Panc1 (cell line): Measurements from ENCODE around the gene PHTF2.
A peak's percentile ranks its signal among the peaks of the same experiment; 100 is the strongest.

Source experiments
- POLR2AphosphoS5 ChIP-seq: IDR thresholded peaks from 2 replicates; pipeline ENCODE4 v1.6.1; 2012; ENCODE audit warnings: mild to moderate bottlenecking, low read depth, low read length, moderate library complexity
- SIN3A ChIP-seq: IDR thresholded peaks from 2 replicates; pipeline ENCODE4 v1.6.1; 2012; ENCODE audit warnings: low read depth, mild to moderate bottlenecking, low read length, moderate library complexity, borderline replicate concordance; ENCODE audit not compliant: insufficient read depth
- TCF7L2 ChIP-seq: IDR thresholded peaks from 2 replicates; pipeline ENCODE4 v1.6.1; 2011; ENCODE audit warnings: mild to moderate bottlenecking, low read depth, low read length, inconsistent platforms
- TF ChIP-seq, protein P1 (sequence below): fragments of 450-650 bp; IDR thresholded peaks from 2 replicates; pipeline ENCODE4 v1.5.1; 2017; ENCODE audit warnings: mild to moderate bottlenecking
- TF ChIP-seq, protein P2 (sequence below), 2 experiments: IDR thresholded peaks; 2 replicates each; pipeline ENCODE4 v1.6.1; 2011 to 2012; ENCODE audit warnings: low read depth in 2 of 2, control low read depth in 1 of 2, low read length in 1 of 2, mild to moderate bottlenecking in 1 of 2, moderate library complexity in 1 of 2; ENCODE audit not compliant: insufficient read depth in 1 of 2

DNA sequence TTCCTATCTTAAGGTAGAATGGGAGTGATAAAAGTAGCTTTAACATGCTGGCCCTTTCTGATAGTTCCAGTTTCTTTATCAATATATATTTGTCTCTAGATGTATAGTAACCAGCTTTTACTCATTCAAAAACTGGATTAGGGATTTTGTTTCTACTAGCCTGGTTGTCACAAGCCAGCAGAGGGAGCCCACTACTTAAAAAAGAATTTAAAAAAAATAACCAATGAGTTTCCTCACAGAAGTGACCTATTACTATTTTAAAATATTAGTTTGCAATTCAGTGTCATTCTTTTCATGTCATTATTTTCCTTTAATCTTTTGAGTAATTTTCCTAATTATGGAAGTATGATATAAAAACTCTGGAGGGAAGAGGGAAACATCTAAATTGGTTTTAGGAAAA, 142.1 kb downstream of the PHTF2 start:
- TF ChIP-seq, protein P1, sequence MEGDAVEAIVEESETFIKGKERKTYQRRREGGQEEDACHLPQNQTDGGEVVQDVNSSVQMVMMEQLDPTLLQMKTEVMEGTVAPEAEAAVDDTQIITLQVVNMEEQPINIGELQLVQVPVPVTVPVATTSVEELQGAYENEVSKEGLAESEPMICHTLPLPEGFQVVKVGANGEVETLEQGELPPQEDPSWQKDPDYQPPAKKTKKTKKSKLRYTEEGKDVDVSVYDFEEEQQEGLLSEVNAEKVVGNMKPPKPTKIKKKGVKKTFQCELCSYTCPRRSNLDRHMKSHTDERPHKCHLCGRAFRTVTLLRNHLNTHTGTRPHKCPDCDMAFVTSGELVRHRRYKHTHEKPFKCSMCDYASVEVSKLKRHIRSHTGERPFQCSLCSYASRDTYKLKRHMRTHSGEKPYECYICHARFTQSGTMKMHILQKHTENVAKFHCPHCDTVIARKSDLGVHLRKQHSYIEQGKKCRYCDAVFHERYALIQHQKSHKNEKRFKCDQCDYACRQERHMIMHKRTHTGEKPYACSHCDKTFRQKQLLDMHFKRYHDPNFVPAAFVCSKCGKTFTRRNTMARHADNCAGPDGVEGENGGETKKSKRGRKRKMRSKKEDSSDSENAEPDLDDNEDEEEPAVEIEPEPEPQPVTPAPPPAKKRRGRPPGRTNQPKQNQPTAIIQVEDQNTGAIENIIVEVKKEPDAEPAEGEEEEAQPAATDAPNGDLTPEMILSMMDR: peak; percentile 72; the same call in 1 of the 2 replicates
- no peak for TF ChIP-seq TCF7L2
- TF ChIP-seq, protein P2, sequence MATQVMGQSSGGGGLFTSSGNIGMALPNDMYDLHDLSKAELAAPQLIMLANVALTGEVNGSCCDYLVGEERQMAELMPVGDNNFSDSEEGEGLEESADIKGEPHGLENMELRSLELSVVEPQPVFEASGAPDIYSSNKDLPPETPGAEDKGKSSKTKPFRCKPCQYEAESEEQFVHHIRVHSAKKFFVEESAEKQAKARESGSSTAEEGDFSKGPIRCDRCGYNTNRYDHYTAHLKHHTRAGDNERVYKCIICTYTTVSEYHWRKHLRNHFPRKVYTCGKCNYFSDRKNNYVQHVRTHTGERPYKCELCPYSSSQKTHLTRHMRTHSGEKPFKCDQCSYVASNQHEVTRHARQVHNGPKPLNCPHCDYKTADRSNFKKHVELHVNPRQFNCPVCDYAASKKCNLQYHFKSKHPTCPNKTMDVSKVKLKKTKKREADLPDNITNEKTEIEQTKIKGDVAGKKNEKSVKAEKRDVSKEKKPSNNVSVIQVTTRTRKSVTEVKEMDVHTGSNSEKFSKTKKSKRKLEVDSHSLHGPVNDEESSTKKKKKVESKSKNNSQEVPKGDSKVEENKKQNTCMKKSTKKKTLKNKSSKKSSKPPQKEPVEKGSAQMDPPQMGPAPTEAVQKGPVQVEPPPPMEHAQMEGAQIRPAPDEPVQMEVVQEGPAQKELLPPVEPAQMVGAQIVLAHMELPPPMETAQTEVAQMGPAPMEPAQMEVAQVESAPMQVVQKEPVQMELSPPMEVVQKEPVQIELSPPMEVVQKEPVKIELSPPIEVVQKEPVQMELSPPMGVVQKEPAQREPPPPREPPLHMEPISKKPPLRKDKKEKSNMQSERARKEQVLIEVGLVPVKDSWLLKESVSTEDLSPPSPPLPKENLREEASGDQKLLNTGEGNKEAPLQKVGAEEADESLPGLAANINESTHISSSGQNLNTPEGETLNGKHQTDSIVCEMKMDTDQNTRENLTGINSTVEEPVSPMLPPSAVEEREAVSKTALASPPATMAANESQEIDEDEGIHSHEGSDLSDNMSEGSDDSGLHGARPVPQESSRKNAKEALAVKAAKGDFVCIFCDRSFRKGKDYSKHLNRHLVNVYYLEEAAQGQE (IDR thresholded peaks at IDR 0.05; ENCODE audit: insufficient read depth in 1 of 2, low read depth in 2 of 2, low read length in 1 of 2): no peak
- TF ChIP-seq POLR2AphosphoS5: no peak
- TF ChIP-seq SIN3A: no peak
